Lung (tissue), 12 donors: ENCODE data around the gene RERE. TPM values are rescaled to one million over a fixed set of nuclear protein-coding genes. Genes with fewer than 3 reads are reported as not detected.

Source experiments
- ATAC-seq: fragments of 200-7000 bp; cut with Tn5 transposase; one replicate; pipeline ENCODE4 v1.9.1; 2020; ENCODE audit warnings: moderate number of reproducible peaks; ENCODE audit not compliant: insufficient read depth, low FRiP score
- DNase-seq, 3 donors: peaks; one replicate each; pipeline ENCODE4 v3.0.0-alpha.2; 2013 to 2017
- H3K27ac ChIP-seq, 2 donors: one replicate each; pipeline ENCODE4 v1.5.1; 2013; ENCODE audit warnings: mild to moderate bottlenecking in 2 of 2, moderate library complexity in 2 of 2, control low read depth in 1 of 2, inconsistent platforms in 1 of 2, low read depth in 1 of 2, low read length in 1 of 2
- H3K27me3 ChIP-seq, 3 donors: one replicate each; pipeline ENCODE4 v1.5.1; 2013; ENCODE audit warnings: low read length in 2 of 3; ENCODE audit not compliant: control insufficient read depth in 3 of 3, insufficient read depth in 3 of 3
- H3K36me3 ChIP-seq, 4 donors: one replicate each; pipeline ENCODE4 v1.5.1; 2013; ENCODE audit warnings: low read length in 4 of 4, mild to moderate bottlenecking in 1 of 4, moderate library complexity in 1 of 4; ENCODE audit not compliant: control insufficient read depth in 4 of 4, insufficient read depth in 4 of 4
- H3K4me1 ChIP-seq, 5 donors: one replicate each; pipeline ENCODE4 v1.5.1; 2013; ENCODE audit warnings: low read length in 5 of 5, mild to moderate bottlenecking in 2 of 5, moderate library complexity in 1 of 5; ENCODE audit not compliant: control insufficient read depth in 5 of 5, insufficient read depth in 5 of 5
- H3K4me3 ChIP-seq: one replicate; pipeline ENCODE4 v1.5.1; 2013; ENCODE audit warnings: mild to moderate bottlenecking, control low read depth, moderate library complexity
- H3K9ac ChIP-seq, 2 donors: one replicate each; pipeline ENCODE4 v1.5.1; 2013; ENCODE audit warnings: low read length in 2 of 2, control low read depth in 1 of 2; ENCODE audit not compliant: insufficient read depth in 1 of 2
- H3K9me3 ChIP-seq, 4 donors: one replicate each; pipeline ENCODE4 v1.5.1; 2013; ENCODE audit warnings: low read length in 3 of 4, mild to moderate bottlenecking in 1 of 4, moderate library complexity in 1 of 4; ENCODE audit not compliant: control insufficient read depth in 4 of 4, insufficient read depth in 3 of 4
- CTCF ChIP-seq: IDR thresholded peaks from 2 replicates; pipeline ENCODE4 v1.5.1; 2012; ENCODE audit warnings: mild to moderate bottlenecking; ENCODE audit errors: control extremely low read depth, extremely low read depth
- WGBS, 2 donors: extraction: QIAGEN DNeasy Blood & Tissue Kit; methylation state at CpG; one replicate each; pipeline ENCODE4 v1.1.7; 2013; 5-methylcytosine and 5-hydroxymethylcytosine counted together
- polyA plus RNA-seq, 2 donors: library from polyadenylated mRNA; stranded (reverse); fragments of 200-250 nt; gene quantifications; one replicate each; pipeline ENCODE4 v1.2.1, GENCODE V29; 2013
- total RNA-seq, 2 donors: library from RNA; depleted of rRNA in 1 of 2; stranded (reverse); fragments of >200 nt in 1 of 2; gene quantifications; one replicate each; pipeline ENCODE4 v1.2.1, GENCODE V29; 2014 to 2021
- donor health status: control.
- donor health status: control.
- donor health status: Bipolar disorder and iron deficiency.
- donor health status: healthy.
- donor health status: DM: yes; HTN: yes; CAD: no.

RERE gene
- total and polyA plus RNA-seq, 4 donors: 21.7 to 207 (median 57.5) TPM

GRCh38 chr1:8816264-8816663 is 1.2 kb downstream of the RERE start:
- TF ChIP-seq CTCF: no peak
- H3K9ac ChIP-seq: peak overlapping the region; percentile 97
- DNase-seq (peak in 2 of 3 donors; percentile 55 to 64), ATAC-seq (no peak)
- H3K4me1 ChIP-seq: peaks cover 2 to 46% (median 11%) of the 10 kb centered on the region in 5 donors
- no peaks in the 10 kb centered on the region for H3K27me3 ChIP-seq
- no peaks in the 10 kb centered on the region for H3K36me3 ChIP-seq
- no peak overlapping the region for H3K4me3 ChIP-seq
- H3K9me3 ChIP-seq: no peaks in the 10 kb centered on the region
- peak overlapping the region in 1 of 2 donors; percentile 80 for H3K27ac ChIP-seq
- WGBS, 2 donors: 1 to 4% methylated on average over 3 of the region's 3 CpGs

- H3K36me3 ChIP-seq: no peaks in the 10 kb centered on the region
- peak overlapping the region in 1 of 2 donors; percentile 97 for H3K9ac ChIP-seq
- DNase-seq (peak; percentile 24 to 65 (median 63)), ATAC-seq (no peak)
- H3K4me3 ChIP-seq: no peak overlapping the region
- H3K27ac ChIP-seq: peak overlapping the region in 1 of 2 donors; percentile 67
- no peak for TF ChIP-seq CTCF
- H3K27me3 ChIP-seq: no peaks in the 10 kb centered on the region
- 2 to 6% methylated on average over 2 of the region's 2 CpGs for WGBS, 2 donors
- peaks cover 2 to 46% (median 11%) of the 10 kb centered on the region in 5 donors for H3K4me1 ChIP-seq
- H3K9me3 ChIP-seq: no peaks in the 10 kb centered on the region
Observed at GRCh38 chr1:8815582-8816151, 1.8 kb downstream of the RERE start.

- H3K4me3 ChIP-seq: no peak overlapping the region
- WGBS, 2 donors: 29 to 36% methylated on average over 5 of the region's 5 CpGs
- H3K27ac ChIP-seq: peak overlapping the region in 1 of 2 donors; percentile 2
- ATAC-seq: no peak
- H3K9ac ChIP-seq: peak overlapping the region in 1 of 2 donors; percentile 64
- no peak for TF ChIP-seq CTCF
- no peaks in the 10 kb centered on the region for H3K27me3 ChIP-seq
- H3K4me1 ChIP-seq: peaks cover 2 to 46% (median 11%) of the 10 kb centered on the region in 5 donors
- DNase-seq: peak in 2 of 3 donors; percentile 26 to 54
- no peaks in the 10 kb centered on the region for H3K36me3 ChIP-seq
- H3K9me3 ChIP-seq: no peaks in the 10 kb centered on the region
Observed at GRCh38 chr1:8814865-8815264, 2.6 kb downstream of the RERE start.

- Histone ChIP-seq H3K9ac (no peak overlapping the region), H3K4me3 (no peak overlapping the region), H3K27ac (no peak overlapping the region), H3K36me3 (no peaks in the 10 kb centered on the region), H3K4me1 (peaks cover 2 to 46% (median 11%) of the 10 kb centered on the region in 5 donors), H3K27me3 (no peaks in the 10 kb centered on the region), H3K9me3 (no peaks in the 10 kb centered on the region)
- no peak for DNase-seq
- TF ChIP-seq CTCF: no peak
- ATAC-seq: no peak
Observed at GRCh38 chr1:8813991-8814390, 3.4 kb downstream of the RERE start.
